OCI-LY7 (cell line): ENCODE data around the gene CSTF1.

Experiments used
- CTCF ChIP-seq: fragments of 200-600 bp; sonication (generic); conservative IDR thresholded peaks from 2 replicates; pipeline ENCODE4 v1.5.1; 2014; ENCODE audit warnings: mild to moderate bottlenecking, antibody characterized with exemption, low read length, moderate library complexity, mixed read lengths
- EZH2phosphoT487 ChIP-seq: fragments of 200-600 bp; sonication (generic); IDR thresholded peaks from 2 replicates; pipeline ENCODE4 v1.6.1; 2018; ENCODE audit warnings: low read depth, borderline replicate concordance, mild to moderate bottlenecking, mixed run types, antibody characterized with exemption, low read length, moderate library complexity, mixed read lengths

DNA sequence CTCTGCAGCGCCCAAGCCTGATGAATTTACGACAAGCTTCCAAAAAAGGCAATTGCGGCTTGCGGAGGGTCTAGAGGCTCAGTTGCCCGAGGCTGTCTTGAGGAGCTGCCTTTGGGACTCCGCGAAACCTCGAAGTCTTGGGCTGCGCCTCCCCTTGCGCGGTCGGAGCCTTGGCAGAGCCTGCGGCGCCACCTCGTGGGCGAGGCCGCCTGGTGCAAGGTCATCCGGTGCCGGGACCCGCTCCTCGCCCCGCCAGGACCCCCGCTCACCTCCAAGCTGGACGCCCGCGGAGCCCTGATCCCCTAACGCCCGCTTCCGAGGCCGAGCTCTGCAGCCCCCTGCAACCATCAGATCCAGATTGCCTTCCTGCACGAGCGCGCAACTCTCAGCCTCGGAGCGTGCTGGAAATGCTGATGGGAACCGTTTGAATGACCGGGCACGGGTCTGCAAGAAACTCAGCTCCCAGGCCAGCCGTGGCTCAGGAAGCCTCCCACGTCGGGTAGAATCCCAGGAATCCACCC is 48.5 kb upstream of the CSTF1 start:
- TF ChIP-seq CTCF = peak; percentile 53
- TF ChIP-seq EZH2phosphoT487 = no peak
